Loucy (cell line): Measurements from ENCODE around the gene PPM1M.

ENCODE experiments used
- H2AFZ ChIP-seq: fragments of 200-600 bp; sonication (generic); 2 replicates; pipeline ENCODE4 v1.6.0; 2016; ENCODE audit warnings: antibody characterized with exemption, mild to moderate bottlenecking, low read length, moderate library complexity
- H3F3A ChIP-seq: fragments of 200-600 bp; 2 replicates; pipeline ENCODE4 v1.6.0; 2016; ENCODE audit warnings: antibody characterized with exemption, low read depth, mild to moderate bottlenecking
- H3K27me3 ChIP-seq: fragments of 200-600 bp; sonication (generic); 2 replicates; pipeline ENCODE4 v1.6.1; 2014; ENCODE audit warnings: low read length, mild to moderate bottlenecking; ENCODE audit not compliant: insufficient read depth, poor library complexity, severe bottlenecking
- H3K36me3 ChIP-seq: fragments of 200-600 bp; sonication (generic); 2 replicates; pipeline ENCODE4 v1.6.1; 2016; ENCODE audit warnings: low read length; ENCODE audit not compliant: insufficient read depth
- H3K4me1 ChIP-seq: fragments of 200-600 bp; sonication (generic); 2 replicates; pipeline ENCODE4 v1.5.1; 2014; ENCODE audit warnings: low read length, mild to moderate bottlenecking; ENCODE audit not compliant: insufficient read depth, poor library complexity, severe bottlenecking
- H3K4me2 ChIP-seq: fragments of 200-600 bp; sonication (generic); 2 replicates; pipeline ENCODE4 v1.6.0; 2014; ENCODE audit warnings: antibody characterized with exemption, low read length, low read depth, mild to moderate bottlenecking; ENCODE audit not compliant: poor library complexity, severe bottlenecking
- H3K4me3 ChIP-seq: fragments of 200-600 bp; sonication (generic); 2 replicates; pipeline ENCODE4 v1.5.1; 2014; ENCODE audit warnings: low read length, mild to moderate bottlenecking, mixed read lengths; ENCODE audit not compliant: poor library complexity, severe bottlenecking
- H3K79me2 ChIP-seq: fragments of 200-600 bp; sonication (generic); 2 replicates; pipeline ENCODE4 v1.6.1; 2014; ENCODE audit warnings: low read length; ENCODE audit not compliant: insufficient read depth
- H3K9ac ChIP-seq: fragments of 200-600 bp; sonication (generic); 2 replicates; pipeline ENCODE4 v1.6.0; 2014; ENCODE audit warnings: mild to moderate bottlenecking, low read depth, low read length, moderate library complexity; ENCODE audit not compliant: poor library complexity, severe bottlenecking
- H3K9me2 ChIP-seq: fragments of 200-600 bp; sonication (generic); replicated peaks from 2 replicates; pipeline ENCODE4 v1.6.1; 2016; ENCODE audit warnings: low read depth, low read length, mixed read lengths
- H3K9me3 ChIP-seq: fragments of 200-600 bp; sonication (generic); 2 replicates; pipeline ENCODE4 v1.6.1; 2014; ENCODE audit warnings: mild to moderate bottlenecking, antibody characterized with exemption, low read length, low read depth; ENCODE audit not compliant: insufficient read depth
- H4K20me1 ChIP-seq: fragments of 200-600 bp; sonication (generic); 2 replicates; pipeline ENCODE4 v1.6.0; 2014; ENCODE audit warnings: antibody characterized with exemption, low read length, mild to moderate bottlenecking; ENCODE audit not compliant: insufficient read depth, poor library complexity, severe bottlenecking
- EZH2phosphoT487 ChIP-seq: fragments of 200-600 bp; IDR thresholded peaks from 2 replicates; pipeline ENCODE4 v1.6.1; 2018; ENCODE audit warnings: antibody characterized with exemption, mild to moderate bottlenecking, moderate library complexity, borderline replicate concordance
- TF ChIP-seq, protein P1 (sequence below): fragments of 200-600 bp; sonication (generic); conservative IDR thresholded peaks from 2 replicates; pipeline ENCODE4 v1.5.1; 2014; ENCODE audit warnings: mild to moderate bottlenecking, antibody characterized with exemption, low read length

The PPM1M gene

GRCh38 chr3:52213005-52213404 is 32.6 kb upstream of the PPM1M start:
- Histone ChIP-seq H3K4me2 (no peak overlapping the region), H2AFZ (no peak overlapping the region), H3K36me3 (peaks cover 75% of the 10 kb centered on the region), H3K4me1 (peaks cover 18% of the 10 kb centered on the region), H3K9me3 (no peaks in the 10 kb centered on the region), H3K79me2 (peaks cover 3% of the 10 kb centered on the region), H3K27me3 (no peaks in the 10 kb centered on the region), H3K9me2 (no peaks in the 10 kb centered on the region), H3K9ac (no peak overlapping the region), H3F3A (peaks cover 12% of the 10 kb centered on the region; the same call in 1 of the 2 replicates), H3K4me3 (no peak overlapping the region), H4K20me1 (no peaks in the 10 kb centered on the region)
- TF ChIP-seq, protein P1, sequence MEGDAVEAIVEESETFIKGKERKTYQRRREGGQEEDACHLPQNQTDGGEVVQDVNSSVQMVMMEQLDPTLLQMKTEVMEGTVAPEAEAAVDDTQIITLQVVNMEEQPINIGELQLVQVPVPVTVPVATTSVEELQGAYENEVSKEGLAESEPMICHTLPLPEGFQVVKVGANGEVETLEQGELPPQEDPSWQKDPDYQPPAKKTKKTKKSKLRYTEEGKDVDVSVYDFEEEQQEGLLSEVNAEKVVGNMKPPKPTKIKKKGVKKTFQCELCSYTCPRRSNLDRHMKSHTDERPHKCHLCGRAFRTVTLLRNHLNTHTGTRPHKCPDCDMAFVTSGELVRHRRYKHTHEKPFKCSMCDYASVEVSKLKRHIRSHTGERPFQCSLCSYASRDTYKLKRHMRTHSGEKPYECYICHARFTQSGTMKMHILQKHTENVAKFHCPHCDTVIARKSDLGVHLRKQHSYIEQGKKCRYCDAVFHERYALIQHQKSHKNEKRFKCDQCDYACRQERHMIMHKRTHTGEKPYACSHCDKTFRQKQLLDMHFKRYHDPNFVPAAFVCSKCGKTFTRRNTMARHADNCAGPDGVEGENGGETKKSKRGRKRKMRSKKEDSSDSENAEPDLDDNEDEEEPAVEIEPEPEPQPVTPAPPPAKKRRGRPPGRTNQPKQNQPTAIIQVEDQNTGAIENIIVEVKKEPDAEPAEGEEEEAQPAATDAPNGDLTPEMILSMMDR: no peak
- no peak for TF ChIP-seq EZH2phosphoT487

DNA sequence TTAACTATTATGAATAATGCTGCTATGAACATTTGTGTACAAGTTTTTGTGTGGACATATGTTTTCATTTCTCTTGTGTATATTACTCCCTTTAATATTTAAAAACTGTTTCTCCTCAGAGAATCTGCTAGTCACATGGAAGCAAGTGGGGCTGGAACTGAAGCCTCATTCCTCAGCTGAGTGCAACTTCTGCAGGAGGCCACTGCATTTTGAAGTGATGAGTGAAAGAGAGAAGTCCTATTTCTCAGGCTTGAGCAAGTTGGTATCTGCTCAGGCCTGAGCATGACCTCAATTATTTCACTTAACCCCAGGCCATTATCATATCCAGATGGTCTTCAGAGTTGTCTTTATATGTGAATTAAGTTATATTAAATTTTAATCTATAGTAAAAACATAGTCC is 31.7 kb upstream of the PPM1M start:
- peaks cover 26% of the 10 kb centered on the region for H3K4me1 ChIP-seq

DNA sequence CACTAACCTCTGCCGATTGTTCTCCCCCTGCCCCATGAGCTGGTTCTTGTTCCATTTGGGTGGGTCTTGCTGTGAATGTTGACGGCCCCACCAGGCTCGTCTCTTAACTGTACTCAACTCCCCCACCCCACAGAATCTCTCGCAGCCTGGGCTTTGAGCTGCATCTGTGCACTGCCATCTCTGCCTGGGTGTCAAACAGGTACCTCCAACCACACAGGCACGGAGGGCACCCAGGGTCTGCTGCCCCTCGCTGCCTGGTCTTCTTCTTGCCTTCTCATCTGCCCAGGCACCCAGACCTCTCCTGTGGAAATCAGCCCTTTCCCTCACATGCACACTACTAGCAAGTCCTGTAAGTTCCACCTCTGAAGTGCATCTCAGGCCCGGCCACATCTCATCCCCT is 30.2 kb upstream of the PPM1M start:
- H3K9ac ChIP-seq: no peak overlapping the region
- no peaks in the 10 kb centered on the region for H3K27me3 ChIP-seq
- peaks cover 13% of the 10 kb centered on the region; the same call in 1 of the 2 replicates for H3F3A ChIP-seq
- H4K20me1 ChIP-seq: no peaks in the 10 kb centered on the region
- H3K9me2 ChIP-seq: no peaks in the 10 kb centered on the region
- H2AFZ ChIP-seq: no peak overlapping the region
- H3K9me3 ChIP-seq: no peaks in the 10 kb centered on the region
- no peak for TF ChIP-seq EZH2phosphoT487
- TF ChIP-seq, protein P1: no peak
- H3K4me2 ChIP-seq: no peak overlapping the region
- no peak overlapping the region for H3K4me3 ChIP-seq
- H3K4me1 ChIP-seq: peaks cover 34% of the 10 kb centered on the region
- peaks cover 5% of the 10 kb centered on the region; the same call in 1 of the 2 replicates for H3K79me2 ChIP-seq
- H3K36me3 ChIP-seq: peaks cover 52% of the 10 kb centered on the region; the same call in 1 of the 2 replicates

More for the DNA sequence above, 31.7 kb upstream of the PPM1M start:
- H3K9ac ChIP-seq: no peak overlapping the region
- no peak overlapping the region for H3K4me2 ChIP-seq
- no peaks in the 10 kb centered on the region for H3K27me3 ChIP-seq
- H3F3A ChIP-seq: peaks cover 13% of the 10 kb centered on the region; the same call in 1 of the 2 replicates
- no peak overlapping the region for H3K4me3 ChIP-seq
- H3K9me2 ChIP-seq: no peaks in the 10 kb centered on the region
- TF ChIP-seq EZH2phosphoT487: no peak
- TF ChIP-seq, protein P1: no peak
- no peaks in the 10 kb centered on the region for H4K20me1 ChIP-seq
- H2AFZ ChIP-seq: no peak overlapping the region
- H3K36me3 ChIP-seq: peaks cover 66% of the 10 kb centered on the region
- peaks cover 5% of the 10 kb centered on the region for H3K79me2 ChIP-seq
- no peaks in the 10 kb centered on the region for H3K9me3 ChIP-seq
